ENCODE measurements around the gene SEMA7A. TPM values are rescaled to one million over a fixed set of nuclear protein-coding genes. Genes with fewer than 3 reads are reported as not detected.

Gene SEMA7A
- total and polyA plus RNA-seq, 4 donors = 4.2 to 15.0 (median 6.8) TPM

DNA sequence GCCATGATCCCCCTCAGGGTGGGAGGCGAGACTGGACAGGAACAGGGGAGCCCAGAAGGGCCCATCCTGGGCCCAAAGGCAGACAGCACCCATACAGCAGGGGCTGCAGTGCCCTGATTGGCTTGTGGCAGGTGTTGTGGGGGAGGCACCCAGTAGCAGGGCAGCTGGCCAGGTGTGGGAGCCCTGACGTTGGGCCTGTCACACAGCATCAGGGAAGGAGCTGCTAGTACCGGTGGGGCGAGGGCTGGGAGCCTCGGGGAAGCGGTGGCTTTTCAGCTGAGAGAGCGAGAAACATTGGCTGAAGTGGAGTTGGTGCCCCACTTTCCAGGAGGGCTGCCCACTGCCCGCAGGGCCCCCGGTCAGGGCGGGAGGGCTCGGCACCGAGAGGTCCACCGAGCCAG lies 46.6 kb downstream of the SEMA7A start:
- no peak for DNase-seq

DNA sequence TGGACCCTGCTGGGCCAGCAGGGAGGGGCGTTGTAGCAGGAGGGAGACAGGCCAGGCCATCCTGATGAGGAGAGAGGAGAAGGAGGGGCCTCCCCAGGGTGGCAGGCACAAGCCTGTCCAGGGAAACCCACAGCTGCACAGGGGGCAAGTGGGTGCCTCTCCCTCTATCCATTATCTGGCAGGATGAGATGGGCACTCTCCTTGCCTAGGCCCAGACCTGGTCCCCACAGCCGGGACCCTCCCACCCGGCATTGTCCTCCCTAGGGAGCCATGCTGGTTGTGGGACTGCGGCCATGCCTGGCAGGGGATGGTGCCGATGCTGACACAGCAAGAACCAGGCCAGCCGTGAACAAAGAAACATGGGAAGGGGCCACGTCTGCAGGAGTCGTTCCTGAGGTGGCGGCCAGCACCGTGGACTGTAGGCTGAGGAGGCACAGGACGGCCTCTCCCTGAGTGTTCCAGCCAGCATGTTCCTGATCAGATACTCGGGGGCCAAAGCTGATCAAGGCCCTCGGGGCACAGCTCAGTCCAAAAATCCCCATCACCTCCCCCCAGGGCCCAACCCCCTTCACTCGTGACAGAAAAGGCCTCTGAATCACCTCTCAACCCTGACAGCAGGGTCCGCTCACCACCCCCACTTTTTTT lies 47.1 kb downstream of the SEMA7A start:
- Histone ChIP-seq H3K9me3 (ENCODE audit: control insufficient read depth in 4 of 4, insufficient read depth in 3 of 4, low read length in 3 of 4) (no peaks in the 10 kb centered on the region), H3K27me3 (ENCODE audit: control insufficient read depth in 3 of 3, insufficient read depth in 3 of 3, low read length in 2 of 3) (no peaks in the 10 kb centered on the region), H3K4me3 (no peak overlapping the region), H3K27ac (ENCODE audit: low read depth in 1 of 2, low read length in 1 of 2) (peak overlapping the region in 1 of 2 donors; percentile 82), H3K36me3 (ENCODE audit: control insufficient read depth in 4 of 4, insufficient read depth in 4 of 4, low read length in 4 of 4) (no peaks in the 10 kb centered on the region), H3K4me1 (ENCODE audit: control insufficient read depth in 5 of 5, insufficient read depth in 5 of 5, low read length in 5 of 5) (peaks cover 0 to 41% (median 16%) of the 10 kb centered on the region in 5 donors), H3K9ac (ENCODE audit: insufficient read depth in 1 of 2, low read length in 2 of 2) (no peak overlapping the region)
- WGBS, 2 donors = 89 to 92% methylated on average over 15 of the region's 15 CpGs
- ATAC-seq (ENCODE audit: insufficient read depth, low FRiP score) = no peak
- TF ChIP-seq, protein P1, sequence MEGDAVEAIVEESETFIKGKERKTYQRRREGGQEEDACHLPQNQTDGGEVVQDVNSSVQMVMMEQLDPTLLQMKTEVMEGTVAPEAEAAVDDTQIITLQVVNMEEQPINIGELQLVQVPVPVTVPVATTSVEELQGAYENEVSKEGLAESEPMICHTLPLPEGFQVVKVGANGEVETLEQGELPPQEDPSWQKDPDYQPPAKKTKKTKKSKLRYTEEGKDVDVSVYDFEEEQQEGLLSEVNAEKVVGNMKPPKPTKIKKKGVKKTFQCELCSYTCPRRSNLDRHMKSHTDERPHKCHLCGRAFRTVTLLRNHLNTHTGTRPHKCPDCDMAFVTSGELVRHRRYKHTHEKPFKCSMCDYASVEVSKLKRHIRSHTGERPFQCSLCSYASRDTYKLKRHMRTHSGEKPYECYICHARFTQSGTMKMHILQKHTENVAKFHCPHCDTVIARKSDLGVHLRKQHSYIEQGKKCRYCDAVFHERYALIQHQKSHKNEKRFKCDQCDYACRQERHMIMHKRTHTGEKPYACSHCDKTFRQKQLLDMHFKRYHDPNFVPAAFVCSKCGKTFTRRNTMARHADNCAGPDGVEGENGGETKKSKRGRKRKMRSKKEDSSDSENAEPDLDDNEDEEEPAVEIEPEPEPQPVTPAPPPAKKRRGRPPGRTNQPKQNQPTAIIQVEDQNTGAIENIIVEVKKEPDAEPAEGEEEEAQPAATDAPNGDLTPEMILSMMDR (IDR thresholded peaks at IDR 0.05; ENCODE audit: control extremely low read depth, extremely low read depth) = no peak
- DNase-seq = no peak

More for the DNA sequence above, 46.6 kb downstream of the SEMA7A start:
- no peak for ATAC-seq (ENCODE audit: insufficient read depth, low FRiP score)
- peaks cover 0 to 42% (median 16%) of the 10 kb centered on the region in 5 donors for H3K4me1 ChIP-seq (ENCODE audit: control insufficient read depth in 5 of 5, insufficient read depth in 5 of 5, low read length in 5 of 5)
- no peak overlapping the region for H3K4me3 ChIP-seq
- no peaks in the 10 kb centered on the region for H3K27me3 ChIP-seq (ENCODE audit: control insufficient read depth in 3 of 3, insufficient read depth in 3 of 3, low read length in 2 of 3)
- 85 to 86% methylated on average over 13 of the region's 13 CpGs for WGBS, 2 donors
- H3K36me3 ChIP-seq (ENCODE audit: control insufficient read depth in 4 of 4, insufficient read depth in 4 of 4, low read length in 4 of 4) = no peaks in the 10 kb centered on the region
- H3K9ac ChIP-seq (ENCODE audit: insufficient read depth in 1 of 2, low read length in 2 of 2) = no peak overlapping the region
- TF ChIP-seq, protein P1 (IDR thresholded peaks at IDR 0.05; ENCODE audit: control extremely low read depth, extremely low read depth) = no peak
- peak overlapping the region in 1 of 2 donors; percentile 44 for H3K27ac ChIP-seq (ENCODE audit: low read depth in 1 of 2, low read length in 1 of 2)
- no peaks in the 10 kb centered on the region for H3K9me3 ChIP-seq (ENCODE audit: control insufficient read depth in 4 of 4, insufficient read depth in 3 of 4, low read length in 3 of 4)

DNA sequence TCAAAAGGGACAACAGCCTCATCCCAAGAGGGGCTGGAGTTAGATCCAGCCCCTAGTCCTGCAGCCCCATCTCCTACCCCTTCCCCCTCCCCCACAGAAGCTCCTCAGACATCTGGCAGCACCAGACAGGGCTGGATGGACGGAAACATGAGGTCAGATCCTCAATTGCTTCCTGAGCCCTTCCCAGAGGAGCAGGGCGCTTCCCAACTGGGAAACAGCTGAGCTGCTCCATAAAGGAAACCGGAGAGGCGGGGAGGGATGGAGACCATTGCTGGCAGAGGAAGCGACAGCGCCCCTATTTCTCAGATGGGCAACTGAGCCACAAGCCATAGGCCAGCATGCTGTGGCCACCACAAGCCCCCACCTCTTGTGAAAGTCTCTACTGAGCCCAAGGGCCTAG lies 48.0 kb downstream of the SEMA7A start:
- WGBS, 2 donors = 70 to 79% methylated on average over 6 of the region's 6 CpGs
- H3K4me3 ChIP-seq = no peak overlapping the region
- no peak overlapping the region for H3K9ac ChIP-seq (ENCODE audit: insufficient read depth in 1 of 2, low read length in 2 of 2)
- ATAC-seq (ENCODE audit: insufficient read depth, low FRiP score) (no peak), DNase-seq (peak in 2 of 3 donors; percentile 17 to 56)
- H3K27me3 ChIP-seq (ENCODE audit: control insufficient read depth in 3 of 3, insufficient read depth in 3 of 3, low read length in 2 of 3) = no peaks in the 10 kb centered on the region
- H3K27ac ChIP-seq (ENCODE audit: low read depth in 1 of 2, low read length in 1 of 2) = peak overlapping the region in 1 of 2 donors; percentile 82
- peaks cover 0 to 41% (median 16%) of the 10 kb centered on the region in 5 donors for H3K4me1 ChIP-seq (ENCODE audit: control insufficient read depth in 5 of 5, insufficient read depth in 5 of 5, low read length in 5 of 5)
- H3K9me3 ChIP-seq (ENCODE audit: control insufficient read depth in 4 of 4, insufficient read depth in 3 of 4, low read length in 3 of 4) = no peaks in the 10 kb centered on the region
- TF ChIP-seq, protein P1 (IDR thresholded peaks at IDR 0.05; ENCODE audit: control extremely low read depth, extremely low read depth) = no peak
- H3K36me3 ChIP-seq (ENCODE audit: control insufficient read depth in 4 of 4, insufficient read depth in 4 of 4, low read length in 4 of 4) = no peaks in the 10 kb centered on the region
